Progenitor cell of endocrine pancreas (in vitro differentiated cells): ENCODE data around the gene RAB3GAP1. TPM values are rescaled to one million over a fixed set of nuclear protein-coding genes. Genes with fewer than 3 reads are reported as not detected.

Source experiments
- DNase-seq: peaks from one replicate; pipeline ENCODE4 v3.0.0; 2021; ENCODE audit warnings: low spot score; ENCODE audit not compliant: unreplicated experiment
- H3K27ac Mint-ChIP-seq: 2 replicates; pipeline ENCODE4 v1.8.0; 2021; ENCODE audit warnings: mild to moderate bottlenecking, moderate library complexity, mixed read lengths
- H3K27me3 Mint-ChIP-seq: 2 replicates; pipeline ENCODE4 v1.8.0; 2021; ENCODE audit warnings: mixed read lengths
- H3K36me3 Mint-ChIP-seq: 2 replicates; pipeline ENCODE4 v1.8.0; 2022; ENCODE audit warnings: mixed read lengths; ENCODE audit not compliant: insufficient read depth
- H3K4me1 Mint-ChIP-seq: 2 replicates; pipeline ENCODE4 v1.8.0; 2021; ENCODE audit warnings: low read depth, mixed read lengths
- H3K4me3 Mint-ChIP-seq: 2 replicates; pipeline ENCODE4 v1.8.0; 2021; ENCODE audit warnings: low read depth, mild to moderate bottlenecking, moderate library complexity, mixed read lengths
- H3K9me3 Mint-ChIP-seq: 2 replicates; pipeline ENCODE4 v1.8.0; 2021; ENCODE audit warnings: low read depth, mixed read lengths
- CTCF ChIP-seq: fragments of 200-600 bp; sonication (generic); IDR thresholded peaks from one replicate; pipeline ENCODE4 v1.5.0; 2021; ENCODE audit warnings: antibody characterized with exemption, mild to moderate bottlenecking; ENCODE audit not compliant: unreplicated experiment
- total RNA-seq: library from RNA; stranded (reverse); gene quantifications from 2 replicates; pipeline ENCODE4 v1.2.1, GENCODE V29; 2021

Gene RAB3GAP1
- total RNA-seq, 1 donor from 2014 or later = 33.7 TPM

GRCh38 chr2:135091681-135092080 is 39.6 kb downstream of the RAB3GAP1 start:
- H3K9me3 Mint-ChIP-seq = peaks cover 13% of the 10 kb centered on the region
- no peaks in the 10 kb centered on the region for H3K27me3 Mint-ChIP-seq
- DNase-seq = no peak
- no peak overlapping the region for H3K27ac Mint-ChIP-seq
- H3K4me3 Mint-ChIP-seq = no peak overlapping the region
- peaks cover 16% of the 10 kb centered on the region for H3K4me1 Mint-ChIP-seq
- TF ChIP-seq CTCF = no peak
- H3K36me3 Mint-ChIP-seq = peaks cover 29% of the 10 kb centered on the region

- Mint-ChIP-seq H3K9me3 (peaks cover 9% of the 10 kb centered on the region), H3K36me3 (peaks cover 28% of the 10 kb centered on the region), H3K4me1 (peaks cover 16% of the 10 kb centered on the region), H3K27ac (no peak overlapping the region), H3K4me3 (no peak overlapping the region), H3K27me3 (no peaks in the 10 kb centered on the region)
- no peak for DNase-seq
- TF ChIP-seq CTCF = no peak
These were observed 41.1 kb downstream of the RAB3GAP1 start for GRCh38 chr2:135093193-135093592.

GRCh38 chr2:135093670-135094330 is 41.7 kb downstream of the RAB3GAP1 start:
- Mint-ChIP-seq H3K27ac (no peak overlapping the region), H3K36me3 (peaks cover 26% of the 10 kb centered on the region), H3K27me3 (no peaks in the 10 kb centered on the region), H3K9me3 (peaks cover 8% of the 10 kb centered on the region), H3K4me1 (peaks cover 16% of the 10 kb centered on the region), H3K4me3 (no peak overlapping the region)
- DNase-seq = no peak
- TF ChIP-seq CTCF = no peak

- no peak for DNase-seq
- Mint-ChIP-seq H3K36me3 (peaks cover 20% of the 10 kb centered on the region), H3K4me1 (peaks cover 16% of the 10 kb centered on the region), H3K9me3 (peaks cover under 1% of the 10 kb centered on the region), H3K27ac (no peak overlapping the region), H3K27me3 (no peaks in the 10 kb centered on the region), H3K4me3 (no peak overlapping the region)
- no peak for TF ChIP-seq CTCF
These were observed 42.4 kb downstream of the RAB3GAP1 start for GRCh38 chr2:135094508-135094907.

GRCh38 chr2:135095591-135095990 is 43.5 kb downstream of the RAB3GAP1 start:
- no peak for DNase-seq
- peak overlapping the region; percentile 71 for H3K27ac Mint-ChIP-seq
- H3K36me3 Mint-ChIP-seq = peaks cover 18% of the 10 kb centered on the region
- H3K27me3 Mint-ChIP-seq = no peaks in the 10 kb centered on the region
- H3K4me3 Mint-ChIP-seq = no peak overlapping the region
- peaks cover 16% of the 10 kb centered on the region for H3K4me1 Mint-ChIP-seq
- TF ChIP-seq CTCF = no peak
- H3K9me3 Mint-ChIP-seq = no peaks in the 10 kb centered on the region
